ENCODE results near the gene B4GALNT2. TPM values are rescaled to one million over a fixed set of nuclear protein-coding genes. Genes with fewer than 3 reads are reported as not detected.

The B4GALNT2 gene
- total and polyA plus RNA-seq, 2 of the 8 experiments (the other 6 are each of a cell fraction or from before 2014, with no cell fraction given): not detected

- no peak overlapping the region for H3K9ac ChIP-seq (replicated peaks in 1 of 4; ENCODE audit: extremely low read depth in 1 of 4, low read depth in 3 of 4, low read length in 3 of 4)
- no peaks in the 10 kb centered on the region for H3K23me2 ChIP-seq (ENCODE audit: low read depth, low read length)
- no peaks in the 10 kb centered on the region for H3K36me3 ChIP-seq (ENCODE audit: control insufficient read depth in 2 of 4, insufficient read depth in 4 of 4, low read length in 3 of 4)
- H3K4ac ChIP-seq (replicated peaks; ENCODE audit: insufficient read length, low read depth, low read length): no peak overlapping the region
- no peaks in the 10 kb centered on the region for H4K20me1 ChIP-seq (replicated peaks in 1 of 2; ENCODE audit: control insufficient read depth in 1 of 2, insufficient read depth in 2 of 2, low read length in 2 of 2)
- no peak overlapping the region for H4K91ac ChIP-seq (replicated peaks; ENCODE audit: insufficient read length, low read length)
- no peak overlapping the region for H3K4me3 ChIP-seq (ENCODE audit: extremely low read depth in 1 of 4, insufficient read depth in 2 of 4, low read depth in 3 of 4, low read length in 4 of 4)
- no peak overlapping the region for H3K56ac ChIP-seq (replicated peaks; ENCODE audit: insufficient read length, low read depth, low read length)
- H3K79me1 ChIP-seq (ENCODE audit: low read depth, low read length): no peaks in the 10 kb centered on the region
- H2AFZ ChIP-seq (ENCODE audit: low read length): no peak overlapping the region
- H4K8ac ChIP-seq (ENCODE audit: extremely low read depth, insufficient read depth, low read length): no peak overlapping the region
- no peak overlapping the region for H3K4me2 ChIP-seq (ENCODE audit: insufficient read depth in 1 of 2, low read depth in 2 of 2, low read length in 2 of 2)
- no peak overlapping the region for H3K14ac ChIP-seq (ENCODE audit: insufficient read length)
- H2BK15ac ChIP-seq (ENCODE audit: low read length): no peak overlapping the region
- no peak overlapping the region for H3K18ac ChIP-seq (ENCODE audit: extremely low read depth, low read length)
- DNase-seq (ENCODE audit: low read depth in 1 of 2, low spot score in 2 of 2) (no peak), FAIRE-seq (no peak)
- no peak overlapping the region for H2BK5ac ChIP-seq (ENCODE audit: low read depth, low read length)
- no peak overlapping the region for H2BK12ac ChIP-seq (ENCODE audit: low read depth, low read length)
- 73% methylated on average over 4 of the region's 5 CpGs; no CpG with 5 or more reads in 1 of the 2 experiments for WGBS, 2 experiments (ENCODE audit: extremely low coverage in 1 of 2, insufficient coverage in 1 of 2, insufficient read length in 1 of 2, insufficient replicate concordance in 2 of 2, low coverage in 1 of 2, low lambda C conversion rate in 2 of 2, missing lambda C conversion rate in 1 of 2)
- no peaks in the 10 kb centered on the region for H3K79me2 ChIP-seq (ENCODE audit: control insufficient read depth in 1 of 2, insufficient read depth in 2 of 2, low read length in 2 of 2)
- H3K9me3 ChIP-seq (ENCODE audit: insufficient read depth in 2 of 2, low read depth in 1 of 2, low read length in 1 of 2): peaks cover 0 to 7% of the 10 kb centered on the region in 2 experiments; a peak in 2 of 4 replicates
- no peak overlapping the region for H2BK120ac ChIP-seq (replicated peaks; ENCODE audit: low read depth, low read length)
- H3K27ac ChIP-seq (ENCODE audit: low read depth, low read length): no peak overlapping the region
- no peak overlapping the region for H4K5ac ChIP-seq (ENCODE audit: insufficient read length, low read depth, low read length)
- ChIA-PET POLR2A (ENCODE audit: partially characterized antibody) (interaction anchor here (0.8 to 2.9 kb wide), 3 partner anchors 9 to 268 kb away, joined by 3 to 8 read pairs (median 3); no protein-coding TSS in a partner anchor), CTCF (ENCODE audit: partially characterized antibody) (interaction anchor here (1.0 to 4.6 kb wide), 5 partner anchors 9 to 41 kb away, joined by 3 to 35 read pairs (median 5); no protein-coding TSS in a partner anchor)
- H3K27me3 ChIP-seq (replicated peaks in 1 of 4; ENCODE audit: control insufficient read depth in 3 of 4, extremely low read depth in 1 of 4, insufficient read depth in 3 of 4, low read length in 3 of 4): no peaks in the 10 kb centered on the region
- no peak overlapping the region for H2BK20ac ChIP-seq (ENCODE audit: low read length)
- no peak overlapping the region for H3K23ac ChIP-seq (ENCODE audit: insufficient read length)
- H2AK5ac ChIP-seq (ENCODE audit: low read depth, low read length): peak overlapping the region; percentile 24; the same call in 1 of the 2 replicates
- H3K4me1 ChIP-seq (replicated peaks in 1 of 4; ENCODE audit: control insufficient read depth in 3 of 4, insufficient read depth in 4 of 4, low read length in 3 of 4): no peaks in the 10 kb centered on the region
- no peak for TF ChIP-seq SP4 (IDR thresholded peaks at IDR 0.05; ENCODE audit: low read length)
- TF ChIP-seq KDM1A (IDR thresholded peaks at IDR 0.05; ENCODE audit: borderline replicate concordance, low read length): no peak
- no peak for TF ChIP-seq HDAC2 (IDR thresholded peaks at IDR 0.05; ENCODE audit: borderline replicate concordance in 1 of 2, low read depth in 2 of 2, low read length in 2 of 2)
- TF ChIP-seq BRCA1 (IDR thresholded peaks at IDR 0.05; ENCODE audit: low read depth, low read length): no peak
- no peak for TF ChIP-seq EGR1 (IDR thresholded peaks at IDR 0.05; ENCODE audit: borderline replicate concordance, low read depth, low read length)
- TF ChIP-seq BCL11A (IDR thresholded peaks at IDR 0.05; ENCODE audit: low read depth in 2 of 2, low read length in 2 of 2): no peak
- TF ChIP-seq POU5F1 (IDR thresholded peaks at IDR 0.05; ENCODE audit: low read depth, low read length): no peak
- no peak for TF ChIP-seq SIN3A (conservative IDR thresholded peaks at IDR 0.05 in 1 of 2, IDR thresholded peaks at IDR 0.05 in 1 of 2; ENCODE audit: low read depth in 1 of 2, low read length in 2 of 2)
- TF ChIP-seq SIX5 (IDR thresholded peaks at IDR 0.05; ENCODE audit: low read depth, low read length): no peak
- TF ChIP-seq SUZ12 (IDR thresholded peaks at IDR 0.05; ENCODE audit: low read length): no peak
- TF ChIP-seq CBX5 (IDR thresholded peaks at IDR 0.05; ENCODE audit: low read depth, low read length): no peak
- no peak for TF ChIP-seq CHD2 (IDR thresholded peaks at IDR 0.05; ENCODE audit: low read length)
- no peak for TF ChIP-seq RAD21 (IDR thresholded peaks at IDR 0.05 in 1 of 2, conservative IDR thresholded peaks at IDR 0.05 in 1 of 2; ENCODE audit: low read depth in 2 of 2, low read length in 2 of 2)
Observed at GRCh38 chr17:49183341-49183740, 50.8 kb downstream of the B4GALNT2 start.
